HG03521 (cell line): ENCODE measurements around the gene ALDH1L1.
"Not testable (repeated sequence)": the region's sequence is repeated elsewhere in the genome, so short reads cannot be mapped to it uniquely, and the experiment has no call there.

Experiments
- ATAC-seq: cut with Tn5 transposase; IDR thresholded peaks from one replicate; pipeline ENCODE4 v1.9.1; 2021; ENCODE audit warnings: mild to moderate bottlenecking, moderate library complexity; ENCODE audit not compliant: unreplicated experiment

ALDH1L1 gene

DNA sequence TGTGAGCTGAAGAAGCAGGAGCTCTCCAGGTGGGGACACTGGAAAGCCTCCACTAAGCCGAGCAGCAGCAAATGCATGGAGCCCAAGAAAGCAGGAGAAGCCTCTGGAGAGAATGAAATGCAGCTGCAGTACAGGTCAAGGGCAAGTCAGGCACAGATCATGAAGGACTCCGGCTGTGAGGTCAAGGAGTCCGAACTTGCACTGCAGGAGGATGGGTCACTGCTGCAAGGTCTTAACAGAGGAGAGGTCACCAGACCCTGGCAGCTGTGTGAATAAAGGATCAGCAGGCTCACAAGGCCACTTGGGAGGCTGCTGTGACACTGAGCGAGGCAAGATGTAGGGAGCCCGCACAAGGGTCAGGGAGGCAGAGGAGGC is 71.7 kb downstream of the ALDH1L1 start:
- no peak for ATAC-seq

DNA sequence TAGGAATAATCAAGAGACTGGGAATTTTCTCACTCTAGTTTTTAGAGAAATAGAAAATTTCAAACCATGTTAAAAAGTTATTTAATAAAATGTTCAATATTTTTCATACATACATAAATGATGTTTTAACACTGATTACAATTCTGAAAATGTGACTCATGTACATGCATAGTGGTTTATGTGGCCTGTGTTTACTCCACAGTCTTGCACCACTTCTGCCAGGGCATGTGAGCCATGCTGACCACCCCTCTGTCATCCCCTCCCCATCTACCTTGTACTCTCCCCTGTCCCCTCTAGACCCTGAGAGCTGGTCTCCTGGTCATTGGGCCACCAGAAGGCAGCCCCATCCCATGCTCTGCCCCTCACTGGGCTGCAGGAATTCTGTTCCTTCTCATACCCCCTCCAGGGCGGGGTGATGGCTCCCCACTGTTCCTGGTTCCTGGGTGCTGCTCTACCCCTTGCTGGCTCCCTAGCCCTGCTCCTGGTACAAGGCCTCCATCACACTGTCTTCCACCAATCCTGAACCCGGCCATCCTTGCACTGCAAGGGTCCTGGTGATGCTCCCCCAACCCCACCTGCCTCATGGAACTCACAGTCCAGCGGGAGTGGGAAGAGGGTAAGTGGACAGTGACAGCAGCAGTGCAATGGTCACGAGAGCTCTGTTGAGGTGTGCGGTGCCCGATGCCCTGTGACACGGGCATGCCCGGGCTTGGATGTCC is 72.3 kb downstream of the ALDH1L1 start:
- ATAC-seq = no peak

DNA sequence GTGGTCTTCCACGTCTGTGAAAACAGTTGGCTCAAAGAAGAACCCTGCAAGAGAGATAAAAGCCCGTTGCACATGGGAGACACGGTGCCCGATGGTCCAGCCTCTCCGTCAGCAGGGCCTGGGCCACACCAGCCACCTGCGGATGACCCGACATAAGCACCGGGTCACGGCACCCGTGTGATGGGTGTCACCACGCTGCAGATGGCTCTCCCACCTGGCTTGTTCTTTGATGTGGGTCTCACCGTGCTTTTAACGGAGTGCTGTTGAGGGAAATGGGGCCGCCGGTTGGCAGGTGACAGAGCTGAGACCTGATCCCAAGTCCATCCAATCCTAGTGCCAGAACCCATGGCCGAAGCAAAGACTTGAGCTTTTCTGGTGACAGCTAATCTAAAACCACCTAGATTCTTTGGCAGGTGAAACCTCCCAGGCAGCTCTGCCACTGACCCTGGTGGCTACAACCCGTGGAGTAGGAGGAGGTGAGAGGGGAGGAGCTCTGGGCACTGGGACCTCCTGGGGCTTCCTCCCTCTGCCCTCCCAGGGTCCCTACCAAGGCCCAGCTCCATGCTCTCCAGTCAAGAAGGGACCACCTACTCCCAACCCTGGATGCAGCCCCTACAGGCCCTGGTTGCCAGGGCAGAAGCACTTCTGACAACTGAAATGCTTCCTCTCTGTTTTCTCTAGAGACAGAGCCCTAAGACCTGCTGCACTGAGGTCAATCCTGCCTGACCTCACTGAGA is 73.0 kb downstream of the ALDH1L1 start:
- ATAC-seq = no peak

DNA sequence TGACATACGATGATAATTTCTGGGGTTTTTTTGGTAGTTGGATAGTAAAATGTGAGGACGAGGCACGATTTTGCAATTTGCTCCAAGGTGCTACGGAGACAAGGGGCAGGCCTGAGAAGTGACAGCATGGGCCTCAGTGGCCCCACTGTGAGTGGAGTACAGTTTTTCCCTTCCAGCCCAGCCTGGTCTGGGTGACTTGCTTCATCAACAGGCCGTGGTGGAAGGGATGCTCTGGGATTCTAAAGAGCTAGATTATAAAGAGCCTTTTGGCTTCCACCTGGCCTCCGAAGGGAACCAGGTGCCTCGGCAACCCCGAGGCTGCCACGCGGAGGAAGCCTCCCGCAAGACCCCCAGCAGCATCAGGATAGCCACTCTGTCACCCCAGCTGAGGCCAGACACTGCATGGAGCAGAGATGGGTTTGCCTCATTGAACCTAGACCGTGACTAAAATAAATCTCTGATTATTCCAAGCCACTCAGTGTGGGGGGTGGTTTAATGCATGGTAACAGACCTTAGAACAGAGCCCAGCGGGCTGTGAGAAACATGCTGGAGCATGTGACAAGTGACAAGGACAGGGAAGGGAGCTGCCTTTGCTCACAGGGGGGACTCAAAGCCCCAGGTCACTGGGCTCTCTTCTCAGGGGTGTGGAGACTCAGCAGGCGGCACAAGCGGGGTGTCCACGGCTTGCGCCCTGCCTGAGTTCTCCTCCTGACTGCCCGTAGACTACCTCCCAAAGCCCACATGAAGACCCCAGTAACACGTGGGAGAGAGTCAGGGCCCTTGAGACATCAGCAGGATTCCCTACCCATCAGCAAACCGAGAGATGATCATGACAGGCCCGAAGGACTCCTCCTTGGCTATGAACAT is 73.8 kb downstream of the ALDH1L1 start:
- ATAC-seq = no peak

DNA sequence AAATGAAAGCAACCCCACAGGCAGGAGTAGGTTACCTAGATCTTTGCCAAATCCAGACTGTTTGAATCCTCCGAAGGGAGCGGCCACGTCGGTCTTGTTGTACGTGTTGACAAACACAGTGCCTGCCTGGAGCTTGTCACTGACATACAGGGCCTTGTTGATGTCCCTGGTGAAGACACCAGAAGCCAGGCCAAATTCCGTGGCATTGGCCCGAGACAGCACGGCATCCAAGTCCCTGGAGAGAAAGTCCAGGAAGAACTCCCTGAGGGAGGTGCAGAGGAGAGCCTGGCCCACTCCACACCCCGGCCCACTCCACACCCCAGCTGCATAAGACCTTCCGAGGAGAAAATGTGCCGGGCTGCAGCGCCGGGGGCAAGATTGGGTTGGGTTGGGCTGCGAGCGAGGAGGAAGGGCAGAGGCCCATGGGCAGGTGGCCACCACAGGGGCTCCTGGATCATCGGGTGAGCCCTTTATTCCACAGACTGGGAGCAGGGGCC is 74.6 kb downstream of the ALDH1L1 start:
- no peak for ATAC-seq

DNA sequence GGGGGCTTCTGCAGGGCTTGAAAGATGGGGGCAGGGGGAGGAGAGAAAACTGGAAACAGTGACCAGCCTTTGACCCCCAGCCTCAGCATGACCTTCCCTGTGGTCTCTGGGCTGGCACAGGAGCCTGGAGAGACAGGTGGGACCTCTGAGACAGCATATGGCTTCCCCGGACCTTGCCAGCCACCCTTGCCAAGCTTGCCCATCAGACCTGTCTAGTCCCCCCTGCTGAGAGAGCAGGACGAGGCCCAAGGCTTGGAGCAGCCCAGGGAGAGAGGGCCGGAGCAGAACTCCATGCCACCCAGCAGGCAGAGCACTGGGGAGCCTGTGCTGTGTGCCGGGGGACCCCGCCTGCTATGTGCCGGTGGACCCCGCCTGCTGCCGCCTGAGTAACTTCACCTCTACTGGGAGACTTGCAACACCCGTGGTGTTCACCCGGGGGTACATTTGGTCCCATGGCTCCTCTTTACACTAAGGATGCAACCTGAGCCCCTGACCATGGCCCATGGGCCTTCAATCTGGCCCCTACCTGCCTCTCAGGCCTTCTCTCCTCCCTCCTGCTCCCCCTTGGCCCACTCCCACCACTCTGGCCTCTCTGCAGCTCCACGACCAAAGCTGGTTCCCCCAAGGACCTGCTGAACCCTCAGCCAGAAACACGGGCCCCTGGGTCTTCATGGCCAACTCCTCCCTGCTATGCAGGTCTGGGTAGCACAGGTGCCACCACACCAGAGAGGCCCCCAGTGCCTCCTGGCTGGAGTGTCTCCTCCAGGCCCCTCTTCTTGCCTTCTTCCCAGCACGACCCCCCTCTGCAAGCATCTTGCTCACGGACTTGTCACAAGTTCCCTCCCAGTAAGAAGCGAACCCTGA is 75.4 kb downstream of the ALDH1L1 start:
- ATAC-seq = no peak

DNA sequence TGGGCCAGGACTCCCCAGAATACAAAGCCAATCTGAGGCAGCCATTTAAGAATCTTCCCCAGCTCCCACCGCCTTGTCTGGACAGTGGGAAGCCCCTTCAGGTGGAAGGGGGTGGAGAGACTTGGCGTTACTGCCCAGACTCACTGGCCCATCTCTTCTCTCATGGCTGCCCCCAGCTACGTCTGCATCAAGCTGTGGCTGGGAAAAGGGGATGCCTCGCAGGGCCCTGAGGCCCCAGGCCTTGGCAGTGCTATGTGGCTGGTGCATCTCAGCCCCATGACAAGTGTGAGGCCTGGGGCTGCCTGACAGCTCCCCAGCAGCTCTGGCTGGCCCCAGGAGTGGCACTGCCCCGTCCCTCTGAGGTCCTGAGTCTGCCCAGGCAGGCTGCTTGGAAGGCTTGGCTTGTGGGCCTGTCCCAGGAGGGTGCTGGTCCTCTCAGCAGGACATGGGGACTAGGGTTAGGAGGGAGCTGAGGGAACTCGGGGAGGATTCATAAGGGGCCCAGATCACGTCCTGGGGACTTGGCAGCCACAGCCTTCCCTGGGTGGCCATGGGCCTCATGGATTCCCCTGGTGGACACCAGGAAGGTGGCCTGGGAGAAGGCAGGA is 76.3 kb downstream of the ALDH1L1 start:
- no peak for ATAC-seq

DNA sequence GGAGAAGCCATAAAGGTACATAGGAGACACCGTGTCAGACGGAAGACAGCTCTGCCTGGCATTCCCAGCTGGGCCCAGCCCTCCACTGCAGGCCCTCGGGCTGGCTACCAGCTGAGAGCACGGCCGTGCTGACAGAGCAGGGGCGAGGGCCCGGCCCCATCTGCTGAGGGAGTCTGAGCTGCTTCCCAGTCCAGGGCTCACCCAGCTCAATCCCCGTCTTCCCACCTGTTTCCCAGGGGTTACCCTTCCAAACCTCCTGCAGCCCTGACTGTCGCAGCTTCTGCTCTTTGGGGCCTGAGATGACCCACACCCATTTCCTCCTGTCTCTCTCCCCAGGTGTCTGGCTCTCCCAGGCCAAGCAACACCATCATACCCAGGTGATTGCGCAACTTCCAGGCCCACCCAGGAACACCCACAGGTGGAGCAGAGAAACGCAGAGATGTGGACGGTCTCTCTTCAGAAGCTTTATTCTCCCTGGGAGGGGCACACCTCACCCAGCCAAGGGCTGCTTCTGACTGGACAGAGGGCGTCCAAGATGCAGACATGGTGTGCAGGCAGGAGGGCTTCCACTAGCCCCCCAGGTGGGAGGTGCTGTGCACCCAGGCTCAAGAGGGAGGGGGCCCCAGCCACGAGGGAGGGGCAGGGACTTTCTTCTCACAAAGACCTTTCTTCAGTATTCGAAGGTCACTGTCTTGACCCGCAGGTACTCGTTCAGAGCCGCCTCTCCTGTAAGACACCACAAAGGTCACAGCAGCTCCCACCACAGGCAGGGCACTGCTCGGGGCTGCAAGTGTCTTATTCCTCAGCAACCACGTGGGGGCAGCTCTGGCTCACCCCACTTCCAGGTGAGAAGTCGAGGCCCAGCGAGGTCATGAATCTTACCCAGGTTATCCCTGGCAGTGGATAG is 77.0 kb downstream of the ALDH1L1 start:
- no peak for ATAC-seq

DNA sequence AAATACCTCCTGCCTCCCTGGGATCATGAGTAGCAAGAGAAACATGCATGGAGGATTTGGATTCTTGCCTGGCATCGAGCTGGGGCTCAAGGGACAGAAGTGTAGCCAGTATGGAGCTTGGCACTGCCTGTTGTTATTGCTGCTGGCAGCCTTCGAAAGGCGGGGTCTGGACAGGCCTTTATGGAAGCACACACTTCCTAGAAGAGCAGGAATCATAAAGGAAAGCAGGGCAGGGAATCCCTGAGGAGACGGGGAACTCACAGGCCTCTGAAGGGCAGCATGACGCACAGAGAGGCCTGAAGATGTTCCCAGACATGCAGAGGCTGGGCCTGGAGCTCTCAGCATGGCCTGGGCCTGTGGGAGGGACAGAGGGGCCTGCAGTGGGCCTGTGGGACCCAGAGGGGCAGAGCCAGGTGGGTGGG is 77.8 kb downstream of the ALDH1L1 start:
- no peak for ATAC-seq

DNA sequence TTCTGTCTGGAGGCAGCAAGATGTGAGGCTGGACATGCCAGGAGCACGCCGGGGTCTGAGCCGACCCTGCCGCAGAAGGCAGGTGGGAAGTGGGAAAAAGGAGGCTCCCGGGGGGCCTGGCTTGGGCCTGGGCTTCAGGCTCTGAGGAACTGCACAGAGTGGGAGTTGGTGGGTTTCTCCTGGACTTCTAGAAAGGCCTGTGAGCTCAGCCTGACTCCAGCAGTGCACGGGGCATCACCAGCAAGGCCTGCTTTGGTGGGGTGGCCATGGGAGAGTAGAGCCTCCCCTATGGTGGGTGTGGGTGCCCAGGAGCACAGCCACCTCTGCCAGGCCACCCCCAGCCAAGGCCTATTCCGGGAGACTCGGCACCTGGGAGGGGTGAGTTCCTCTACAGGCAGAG is 78.4 kb downstream of the ALDH1L1 start:
- ATAC-seq = no peak

DNA sequence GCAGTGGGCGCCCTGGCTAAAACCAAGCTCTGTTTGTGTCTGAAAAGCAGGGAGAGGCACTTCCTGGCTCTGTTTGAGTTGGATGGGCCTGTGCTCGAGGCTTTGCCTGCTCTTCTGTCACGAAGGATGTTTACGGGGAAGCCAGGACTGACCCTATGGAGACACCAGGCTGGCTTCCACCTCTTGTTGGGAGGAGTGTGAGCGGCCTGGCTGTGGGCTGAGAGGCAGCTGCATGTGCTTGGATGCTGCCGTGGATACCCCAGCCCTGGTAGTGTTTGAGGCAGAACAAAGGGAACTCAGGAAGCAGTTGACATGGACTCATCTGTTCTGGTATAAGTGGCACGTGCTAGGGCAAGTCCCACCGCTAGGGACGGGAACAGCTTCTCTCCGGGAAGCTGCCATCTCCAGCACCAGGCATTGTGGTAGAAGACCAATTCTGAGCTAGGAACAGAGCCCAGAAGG is 78.8 kb downstream of the ALDH1L1 start:
- no peak for ATAC-seq

DNA sequence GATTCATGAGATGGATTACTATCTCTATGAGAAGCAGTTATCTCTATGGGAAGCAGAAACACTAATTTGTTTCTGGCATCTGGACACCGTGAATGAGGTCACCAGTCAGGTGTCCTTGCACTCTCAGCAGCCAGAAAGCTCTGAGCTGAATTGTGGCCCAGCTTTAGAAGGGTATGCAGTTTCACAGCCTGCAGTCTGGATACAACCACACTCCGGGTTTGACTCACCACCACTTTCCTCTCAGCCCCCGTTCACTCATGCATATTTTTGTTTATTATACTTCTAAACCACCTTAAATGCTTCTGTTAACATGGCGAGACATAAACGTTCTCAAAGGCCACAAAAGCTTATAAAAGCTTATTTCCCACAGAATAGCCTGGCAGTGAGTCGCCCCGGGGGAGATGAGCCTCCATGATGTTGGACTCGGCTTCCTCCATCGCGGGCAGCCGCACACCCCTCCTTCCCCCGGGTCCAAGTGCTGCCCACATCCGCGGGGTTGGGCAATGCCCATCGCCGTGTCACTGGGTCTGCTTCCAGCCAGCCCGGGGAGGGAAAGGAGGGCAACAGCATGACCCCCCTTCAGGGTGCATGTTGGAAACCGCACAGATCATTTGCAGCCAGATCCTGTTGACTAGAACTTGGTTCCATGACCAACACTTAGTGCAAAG is 79.6 kb downstream of the ALDH1L1 start:
- ATAC-seq = no peak

DNA sequence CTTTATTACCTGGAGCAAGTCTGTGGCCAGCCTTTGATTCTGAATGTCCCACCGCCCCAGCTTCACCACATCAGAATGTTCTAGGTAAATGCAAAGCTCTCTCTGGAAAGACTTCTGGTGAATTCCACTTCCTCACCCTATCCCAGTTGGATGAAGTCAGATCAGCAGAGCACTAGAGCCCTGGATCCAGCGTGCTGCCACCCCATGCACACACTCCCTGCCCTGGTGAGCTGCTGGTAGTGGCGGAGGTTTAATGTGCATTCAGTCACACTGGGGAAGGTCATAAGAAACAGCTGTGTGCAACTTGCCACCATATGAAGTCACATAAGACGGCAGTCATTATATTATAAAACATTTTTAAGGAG is 80.1 kb downstream of the ALDH1L1 start:
- ATAC-seq = no peak

DNA sequence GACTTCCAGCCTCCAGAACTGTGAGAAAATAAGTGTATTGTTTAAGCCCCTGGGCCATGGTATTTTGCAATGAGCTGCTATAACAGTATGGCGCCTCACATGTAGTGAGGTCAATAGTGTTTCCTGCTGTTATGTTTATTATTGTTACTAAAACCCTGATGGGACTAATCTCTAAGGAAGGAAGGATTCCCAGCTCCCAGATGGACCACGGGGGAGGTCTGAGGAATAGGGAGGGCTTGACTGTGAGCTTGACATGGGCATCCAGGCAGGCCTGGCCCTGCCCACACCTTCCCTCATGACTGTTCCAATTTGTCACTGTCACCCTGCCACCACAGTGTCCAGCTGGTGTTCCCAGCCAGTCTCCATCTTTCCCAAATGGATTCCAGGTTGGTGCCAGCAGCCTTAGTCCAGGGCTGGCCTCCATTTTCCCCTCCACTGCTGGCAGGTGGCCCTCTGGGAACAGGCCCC is 82.0 kb downstream of the ALDH1L1 start:
- no peak for ATAC-seq

DNA sequence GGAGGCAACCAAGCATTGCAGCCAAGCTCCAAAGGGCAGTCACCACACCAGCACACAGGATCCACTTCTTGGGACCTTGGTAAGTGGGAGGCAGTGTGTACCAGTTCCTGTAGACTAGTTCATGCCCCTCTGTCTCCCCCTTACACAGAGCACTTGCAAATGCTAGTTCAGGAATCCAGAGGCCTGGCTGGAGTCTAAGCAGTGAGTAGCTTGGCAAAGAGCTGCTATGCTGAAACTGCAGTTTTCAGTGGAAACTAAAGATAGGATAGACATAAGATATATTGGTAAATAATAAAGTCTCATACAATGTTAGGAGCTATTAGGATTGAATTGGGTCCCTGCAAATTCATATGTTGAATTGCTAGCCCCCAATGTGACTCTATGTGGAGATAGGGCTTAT is 82.6 kb downstream of the ALDH1L1 start:
- ATAC-seq = no peak

DNA sequence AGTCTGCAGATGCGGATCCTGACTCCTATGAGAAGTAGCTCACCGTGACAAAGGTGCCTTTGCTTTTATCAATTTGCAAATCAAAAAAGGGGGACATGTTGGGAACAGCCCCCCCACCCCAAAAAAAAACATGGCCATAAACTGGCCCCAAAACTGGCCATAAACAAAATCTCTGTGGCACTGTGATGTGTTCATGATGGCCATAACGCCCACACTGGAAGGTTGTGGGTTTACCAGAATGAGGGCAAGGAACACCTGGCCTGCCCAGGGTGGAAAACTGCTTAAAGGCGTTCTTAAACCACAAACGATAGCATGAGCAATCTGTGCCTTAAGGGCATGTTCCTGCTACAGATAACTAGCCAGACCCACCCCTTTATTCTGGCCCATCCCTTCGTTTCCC is 84.1 kb downstream of the ALDH1L1 start:
- ATAC-seq = not testable (repeated sequence)

DNA sequence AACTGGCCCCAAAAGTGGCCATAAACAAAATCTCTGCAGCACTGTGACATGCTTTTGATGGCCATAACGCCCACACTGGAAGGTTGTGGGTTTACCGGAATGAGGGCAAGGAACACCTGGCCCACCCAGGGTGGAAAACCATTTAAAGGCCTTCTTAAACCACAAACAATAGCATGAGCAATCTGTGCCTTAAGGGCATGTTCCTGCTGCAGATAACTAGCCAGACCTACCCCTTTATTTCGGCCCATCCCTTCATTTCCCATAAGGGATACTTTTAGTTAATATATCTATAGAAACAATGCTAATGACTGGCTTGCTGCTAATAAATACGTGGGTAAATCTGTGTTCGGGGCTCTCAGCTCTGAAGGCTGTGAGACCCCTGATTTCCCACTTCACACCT is 88.3 kb downstream of the ALDH1L1 start:
- ATAC-seq = not testable (repeated sequence)

DNA sequence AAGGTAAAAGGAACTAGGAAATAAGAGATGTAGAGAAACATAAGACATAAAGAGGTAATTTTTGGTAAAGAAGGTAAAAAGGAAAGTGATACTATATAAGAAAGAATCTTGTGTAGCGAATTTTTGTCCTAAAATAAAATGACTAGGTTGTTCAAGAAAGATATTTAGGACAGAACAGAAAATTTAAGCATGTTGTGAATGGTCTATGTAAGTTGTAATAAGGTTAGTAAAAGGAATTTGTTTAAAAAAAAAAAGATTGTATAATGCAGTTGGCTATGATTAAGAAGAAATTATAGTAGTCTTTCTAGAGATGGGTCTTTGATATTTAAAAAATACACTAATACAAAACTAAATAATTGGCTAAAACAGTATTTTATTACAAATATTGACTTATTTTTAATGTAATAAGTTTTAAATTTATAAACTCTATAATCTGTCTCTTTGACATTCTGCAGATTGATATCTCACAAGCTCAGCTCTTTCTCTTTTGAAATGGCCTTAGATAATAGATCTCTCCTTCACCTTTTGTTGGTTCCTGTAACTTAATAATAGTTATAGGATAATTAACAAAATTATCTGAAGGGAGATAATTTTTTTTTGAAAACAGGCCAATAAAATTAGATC is 92.7 kb downstream of the ALDH1L1 start:
- ATAC-seq = no peak
